Uterus (tissue), 2 donors: ENCODE measurements around the gene INPP1.

Experiments used
- CTCF ChIP-seq, 4 experiments: fragments of 200-600 bp in 2 of 4; fragments of 450-650 bp in 2 of 4; sonication (generic) in 2 of 4; IDR thresholded peaks; one replicate each; pipeline ENCODE4 v1.5.1; 2016 to 2019; ENCODE audit warnings: antibody characterized with exemption in 4 of 4, mild to moderate bottlenecking in 2 of 4, moderate library complexity in 1 of 4
- POLR2A ChIP-seq, 2 donors: fragments of 450-650 bp; IDR thresholded peaks; one replicate each; pipeline ENCODE4 v1.6.1; 2016; ENCODE audit warnings: antibody characterized with exemption in 2 of 2, mild to moderate bottlenecking in 1 of 2, moderate library complexity in 1 of 2

- TF ChIP-seq POLR2A (IDR thresholded peaks at IDR 0.05) (no peak), CTCF (IDR thresholded peaks at IDR 0.05) (no peak)
These were observed 62.6 kb downstream of the INPP1 start for GRCh38 chr2:190405995-190406394.
